Parathyroid adenoma (tissue), 2 donors: ENCODE measurements around the gene PDLIM3.
"Not testable (repeated sequence)": the region's sequence is repeated elsewhere in the genome, so short reads cannot be mapped to it uniquely, and the experiment has no call there.

Experiments
- H2AFZ ChIP-seq: fragments of 300-600 bp; sonication (generic); one replicate; pipeline ENCODE4 v1.7.0; 2017; ENCODE audit warnings: antibody characterized with exemption, mild to moderate bottlenecking
- H3K27ac ChIP-seq: fragments of 300-600 bp; sonication (generic); one replicate; pipeline ENCODE4 v1.7.0; 2017
- H3K27me3 ChIP-seq: fragments of 300-600 bp; sonication (generic); one replicate; pipeline ENCODE4 v1.7.0; 2017; ENCODE audit warnings: low read length; ENCODE audit not compliant: control insufficient read depth, insufficient read depth
- H3K36me3 ChIP-seq: fragments of 300-600 bp; sonication (generic); one replicate; pipeline ENCODE4 v1.7.0; 2017; ENCODE audit warnings: low read length; ENCODE audit not compliant: control insufficient read depth, insufficient read depth
- H3K4me1 ChIP-seq: fragments of 300-600 bp; sonication (generic); one replicate; pipeline ENCODE4 v1.7.0; 2017; ENCODE audit warnings: control low read depth
- H3K4me2 ChIP-seq: fragments of 300-600 bp; sonication (generic); one replicate; pipeline ENCODE4 v1.7.0; 2017; ENCODE audit warnings: low read length
- H3K4me3 ChIP-seq: fragments of 300-600 bp; sonication (generic); one replicate; pipeline ENCODE4 v1.7.0; 2017; ENCODE audit warnings: low read depth, low read length
- H3K79me2 ChIP-seq: fragments of 300-600 bp; sonication (generic); one replicate; pipeline ENCODE4 v1.7.0; 2017; ENCODE audit warnings: control low read depth
- H3K9ac ChIP-seq: fragments of 300-600 bp; sonication (generic); one replicate; pipeline ENCODE4 v1.7.0; 2017; ENCODE audit warnings: mild to moderate bottlenecking
- H3K9me3 ChIP-seq: fragments of 300-600 bp; sonication (generic); one replicate; pipeline ENCODE4 v1.7.0; 2017; ENCODE audit warnings: low read length; ENCODE audit not compliant: control insufficient read depth
- TF ChIP-seq, protein P1 (sequence below): fragments of 300-600 bp; sonication (generic); IDR thresholded peaks from one replicate; pipeline ENCODE4 v1.7.0; 2017; ENCODE audit warnings: antibody characterized with exemption, mild to moderate bottlenecking
- donor health status: primary hyperparathyroidism.

The PDLIM3 gene

GRCh38 chr4:185565696-185566095 lies 30.4 kb upstream of the PDLIM3 start:
- Histone ChIP-seq H3K27ac (no peak overlapping the region), H3K9me3 (no peaks in the 10 kb centered on the region), H3K79me2 (no peaks in the 10 kb centered on the region), H3K36me3 (no peaks in the 10 kb centered on the region), H2AFZ (no peak overlapping the region), H3K9ac (no peak overlapping the region), H3K4me2 (no peak overlapping the region), H3K27me3 (no peaks in the 10 kb centered on the region), H3K4me3 (no peak overlapping the region), H3K4me1 (no peaks in the 10 kb centered on the region)
- TF ChIP-seq, protein P1, sequence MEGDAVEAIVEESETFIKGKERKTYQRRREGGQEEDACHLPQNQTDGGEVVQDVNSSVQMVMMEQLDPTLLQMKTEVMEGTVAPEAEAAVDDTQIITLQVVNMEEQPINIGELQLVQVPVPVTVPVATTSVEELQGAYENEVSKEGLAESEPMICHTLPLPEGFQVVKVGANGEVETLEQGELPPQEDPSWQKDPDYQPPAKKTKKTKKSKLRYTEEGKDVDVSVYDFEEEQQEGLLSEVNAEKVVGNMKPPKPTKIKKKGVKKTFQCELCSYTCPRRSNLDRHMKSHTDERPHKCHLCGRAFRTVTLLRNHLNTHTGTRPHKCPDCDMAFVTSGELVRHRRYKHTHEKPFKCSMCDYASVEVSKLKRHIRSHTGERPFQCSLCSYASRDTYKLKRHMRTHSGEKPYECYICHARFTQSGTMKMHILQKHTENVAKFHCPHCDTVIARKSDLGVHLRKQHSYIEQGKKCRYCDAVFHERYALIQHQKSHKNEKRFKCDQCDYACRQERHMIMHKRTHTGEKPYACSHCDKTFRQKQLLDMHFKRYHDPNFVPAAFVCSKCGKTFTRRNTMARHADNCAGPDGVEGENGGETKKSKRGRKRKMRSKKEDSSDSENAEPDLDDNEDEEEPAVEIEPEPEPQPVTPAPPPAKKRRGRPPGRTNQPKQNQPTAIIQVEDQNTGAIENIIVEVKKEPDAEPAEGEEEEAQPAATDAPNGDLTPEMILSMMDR = no peak

- TF ChIP-seq, protein P1 = no peak
- Histone ChIP-seq H3K4me2 (no peak overlapping the region), H3K79me2 (no peaks in the 10 kb centered on the region), H3K27ac (no peak overlapping the region), H3K9me3 (no peaks in the 10 kb centered on the region), H3K36me3 (no peaks in the 10 kb centered on the region), H3K9ac (no peak overlapping the region), H3K4me1 (no peaks in the 10 kb centered on the region), H2AFZ (no peak overlapping the region), H3K27me3 (no peaks in the 10 kb centered on the region), H3K4me3 (no peak overlapping the region)
These were observed 29.0 kb upstream of the PDLIM3 start for GRCh38 chr4:185564349-185564748.

- no peaks in the 10 kb centered on the region for H3K79me2 ChIP-seq
- no peaks in the 10 kb centered on the region for H3K27me3 ChIP-seq
- no peaks in the 10 kb centered on the region for H3K4me1 ChIP-seq
- no peak overlapping the region for H3K4me3 ChIP-seq
- no peak overlapping the region for H3K9ac ChIP-seq
- H3K36me3 ChIP-seq = no peaks in the 10 kb centered on the region
- H3K9me3 ChIP-seq = no peaks in the 10 kb centered on the region
- H2AFZ ChIP-seq = no peak overlapping the region
- no peak overlapping the region for H3K4me2 ChIP-seq
- no peak overlapping the region for H3K27ac ChIP-seq
- TF ChIP-seq, protein P1 = no peak
These were observed 27.2 kb upstream of the PDLIM3 start for GRCh38 chr4:185562531-185562930.

- Histone ChIP-seq H3K27ac (no peak overlapping the region), H3K4me1 (no peaks in the 10 kb centered on the region), H3K4me2 (no peak overlapping the region), H3K9ac (no peak overlapping the region), H2AFZ (no peak overlapping the region), H3K27me3 (no peaks in the 10 kb centered on the region), H3K79me2 (no peaks in the 10 kb centered on the region), H3K36me3 (no peaks in the 10 kb centered on the region), H3K9me3 (no peaks in the 10 kb centered on the region), H3K4me3 (no peak overlapping the region)
- TF ChIP-seq, protein P1 = no peak
These were observed 25.0 kb upstream of the PDLIM3 start for GRCh38 chr4:185560316-185560715.

DNA sequence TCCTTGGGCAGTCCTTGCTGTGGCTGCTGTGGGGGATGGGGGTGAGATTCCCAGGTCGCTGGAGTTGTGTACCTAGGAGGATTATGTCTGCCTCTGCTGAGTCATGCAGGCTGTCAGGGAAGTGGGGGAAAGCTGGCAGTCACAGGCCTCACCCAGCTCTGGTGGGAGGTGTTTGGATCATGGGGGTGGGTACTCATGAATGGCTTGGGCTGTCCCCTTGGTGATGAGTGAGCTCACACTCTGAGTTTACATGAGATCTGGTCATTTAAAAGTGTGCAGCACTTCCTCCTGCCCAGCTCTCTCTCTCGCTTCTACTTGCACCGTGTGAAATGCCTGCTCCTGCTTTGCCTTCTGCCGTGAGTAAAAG lies 24.6 kb upstream of the PDLIM3 start:
- Histone ChIP-seq H3K9ac (no peak overlapping the region), H3K9me3 (no peaks in the 10 kb centered on the region), H3K4me1 (no peaks in the 10 kb centered on the region), H2AFZ (no peak overlapping the region), H3K36me3 (no peaks in the 10 kb centered on the region), H3K4me2 (no peak overlapping the region), H3K4me3 (no peak overlapping the region), H3K27me3 (no peaks in the 10 kb centered on the region), H3K27ac (no peak overlapping the region), H3K79me2 (no peaks in the 10 kb centered on the region)
- TF ChIP-seq, protein P1 = no peak

- not testable (repeated sequence) for H3K27ac ChIP-seq, H3K4me3 ChIP-seq, H2AFZ ChIP-seq
These were observed 24.1 kb upstream of the PDLIM3 start for GRCh38 chr4:185559251-185559914.

More at GRCh38 chr4:185559251-185559914, 24.1 kb upstream of the PDLIM3 start:
- H3K27me3 ChIP-seq, H3K36me3 ChIP-seq, H3K4me2 ChIP-seq, H3K9ac ChIP-seq, H3K4me1 ChIP-seq, H3K9me3 ChIP-seq, H3K79me2 ChIP-seq: not testable (repeated sequence)
